Transverse colon (tissue), 4 donors: ENCODE data around the gene CCR5AS.

Experiments used
- CTCF ChIP-seq, 5 experiments: fragments of 200-600 bp in 3 of 5; fragments of 450-650 bp in 2 of 5; sonication (generic) in 3 of 5; IDR thresholded peaks; 1 replicate in 2 of 5; 2 replicates in 3 of 5; pipeline ENCODE4 v1.5.1; 2016 to 2017; ENCODE audit warnings: antibody characterized with exemption in 5 of 5, inconsistent platforms in 3 of 5, mild to moderate bottlenecking in 2 of 5, moderate library complexity in 1 of 5
- EP300 ChIP-seq: sonication (generic); formaldehyde crosslinking; IDR thresholded peaks from one replicate; pipeline ENCODE4 v1.6.1; 2017; ENCODE audit warnings: antibody characterized with exemption, low read depth
- POLR2AphosphoS5 ChIP-seq, 3 donors: sonication (generic); formaldehyde crosslinking; IDR thresholded peaks; one replicate each; pipeline ENCODE4 v1.6.1; 2016; ENCODE audit warnings: antibody characterized with exemption in 3 of 3

GRCh38 chr3:46358466-46358865 lies 48.4 kb downstream of the CCR5AS start:
- no peak for TF ChIP-seq CTCF (IDR thresholded peaks at IDR 0.05)
- TF ChIP-seq POLR2AphosphoS5 (IDR thresholded peaks at IDR 0.05), result no peak
- no peak for TF ChIP-seq EP300
